IPS-20b (cell line): ENCODE data around the gene PLEKHS1.
"Not testable (repeated sequence)": the region's sequence is repeated elsewhere in the genome, so short reads cannot be mapped to it uniquely, and the experiment has no call there.

Experiments used
- H3K27ac ChIP-seq: one replicate; pipeline ENCODE4 v1.5.1; 2013; ENCODE audit warnings: low read length
- H3K27me3 ChIP-seq: 2 replicates; pipeline ENCODE4 v1.6.1; 2013; ENCODE audit warnings: mild to moderate bottlenecking, low read length, inconsistent platforms; ENCODE audit not compliant: insufficient read depth
- H3K36me3 ChIP-seq: 2 replicates; pipeline ENCODE4 v1.6.1; 2013; ENCODE audit warnings: low read depth, mild to moderate bottlenecking, inconsistent platforms, low read length, moderate library complexity; ENCODE audit not compliant: insufficient read depth
- H3K4me1 ChIP-seq: 2 replicates; pipeline ENCODE4 v1.6.1; 2013; ENCODE audit warnings: mild to moderate bottlenecking, control low read depth, inconsistent platforms, low read length, moderate library complexity; ENCODE audit not compliant: insufficient read depth
- H3K4me3 ChIP-seq: 2 replicates; pipeline ENCODE4 v1.5.1; 2013; ENCODE audit warnings: mild to moderate bottlenecking, low read length, inconsistent platforms
- H3K9ac ChIP-seq: 2 replicates; pipeline ENCODE4 v1.6.1; 2013; ENCODE audit warnings: low read depth, mild to moderate bottlenecking, inconsistent platforms, low read length, moderate library complexity
- H3K9me3 ChIP-seq: 2 replicates; pipeline ENCODE4 v1.6.1; 2013; ENCODE audit warnings: mild to moderate bottlenecking, low read depth, low read length, inconsistent platforms; ENCODE audit not compliant: insufficient read depth

Gene PLEKHS1

DNA sequence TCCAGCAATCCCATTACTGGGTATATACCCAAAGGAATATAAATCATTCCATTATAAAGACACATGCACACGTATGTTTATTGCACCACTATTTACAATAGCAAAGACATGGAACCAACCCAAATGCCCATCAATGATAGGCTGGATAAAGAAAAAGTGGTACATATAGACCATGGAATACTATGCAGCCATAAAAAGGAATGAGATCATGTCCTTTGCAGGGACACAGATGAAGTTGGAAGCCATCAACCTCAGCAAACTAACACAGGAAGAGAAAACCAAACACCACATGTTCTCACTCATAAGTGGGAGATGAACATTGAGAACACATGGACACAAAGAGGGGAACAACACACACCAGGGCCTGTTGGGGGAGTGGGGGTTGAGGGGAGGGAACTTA lies 63.2 kb downstream of the PLEKHS1 start:
- not testable (repeated sequence) for H3K9me3 ChIP-seq, H3K27me3 ChIP-seq, H3K27ac ChIP-seq, H3K9ac ChIP-seq, H3K36me3 ChIP-seq, H3K4me1 ChIP-seq, H3K4me3 ChIP-seq

DNA sequence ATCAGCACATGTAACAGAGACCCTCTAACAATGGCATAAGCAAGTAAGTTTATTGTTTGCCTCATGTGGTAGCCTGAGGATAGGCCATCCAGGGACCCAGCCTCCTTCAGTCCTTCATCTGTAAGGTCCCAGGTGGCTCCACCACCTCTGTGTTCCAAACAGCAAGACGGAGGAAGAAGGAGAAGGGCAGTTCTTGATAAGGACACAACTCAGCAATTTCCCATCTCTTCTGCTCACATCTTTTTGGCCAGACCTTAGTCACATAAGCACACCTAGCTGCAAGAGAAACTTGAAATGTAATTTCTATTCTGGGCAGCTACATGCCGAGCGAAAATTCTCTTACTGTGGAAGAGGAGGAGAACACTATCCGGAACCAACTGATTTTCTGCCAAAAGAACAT lies 68.5 kb downstream of the PLEKHS1 start:
- Histone ChIP-seq H3K4me3 (no peak overlapping the region), H3K36me3 (no peaks in the 10 kb centered on the region), H3K9ac (no peak overlapping the region), H3K9me3 (no peaks in the 10 kb centered on the region), H3K27ac (no peak overlapping the region), H3K4me1 (peaks cover 9% of the 10 kb centered on the region; the same call in 1 of the 2 replicates), H3K27me3 (no peaks in the 10 kb centered on the region)

DNA sequence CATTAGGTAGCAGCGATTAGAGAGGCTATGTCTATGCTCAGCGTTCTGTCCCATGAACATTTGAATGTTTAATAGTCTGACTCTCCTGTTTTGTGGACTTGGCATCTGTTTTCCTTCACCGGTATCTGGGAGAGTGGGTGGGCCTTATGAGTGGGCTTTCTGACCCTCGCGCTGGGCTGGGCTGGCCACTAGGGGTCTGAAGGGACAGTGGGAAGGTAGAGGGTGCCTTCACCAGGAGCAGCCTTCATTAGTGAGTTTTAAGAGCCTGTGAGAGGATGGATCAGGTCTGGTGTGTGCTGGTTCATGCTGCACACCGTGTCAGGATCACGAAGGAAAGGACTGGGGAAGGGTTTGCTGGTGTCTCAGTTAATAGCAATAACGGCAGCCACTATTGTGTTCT lies 69.0 kb downstream of the PLEKHS1 start:
- Histone ChIP-seq H3K27ac (no peak overlapping the region), H3K4me1 (peaks cover 9% of the 10 kb centered on the region; the same call in 1 of the 2 replicates), H3K27me3 (no peaks in the 10 kb centered on the region), H3K4me3 (no peak overlapping the region), H3K9ac (no peak overlapping the region), H3K36me3 (no peaks in the 10 kb centered on the region), H3K9me3 (no peaks in the 10 kb centered on the region)

DNA sequence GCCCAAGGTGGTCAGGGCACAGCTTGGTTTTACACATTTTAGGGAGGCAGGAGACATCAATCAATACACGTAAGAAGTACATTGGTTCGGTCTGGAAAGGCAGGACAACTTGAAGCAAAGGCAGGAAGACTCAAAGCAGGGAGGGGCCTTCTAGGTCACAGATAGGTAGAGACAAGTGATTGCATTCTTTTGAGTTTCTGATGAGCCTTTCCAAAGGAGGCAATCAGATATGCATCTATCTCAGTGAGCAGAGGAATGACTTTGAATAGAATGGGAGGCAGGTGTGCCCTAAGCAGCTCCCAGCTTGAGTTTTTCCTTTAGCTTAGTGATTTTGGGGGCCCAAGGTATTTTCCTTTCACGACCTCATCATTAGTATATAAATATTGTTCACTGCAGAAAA lies 69.8 kb downstream of the PLEKHS1 start:
- H3K4me1 ChIP-seq, H3K9me3 ChIP-seq, H3K27me3 ChIP-seq, H3K36me3 ChIP-seq, H3K27ac ChIP-seq, H3K9ac ChIP-seq: not testable (repeated sequence)
- peak overlapping the region; percentile 31 for H3K4me3 ChIP-seq

DNA sequence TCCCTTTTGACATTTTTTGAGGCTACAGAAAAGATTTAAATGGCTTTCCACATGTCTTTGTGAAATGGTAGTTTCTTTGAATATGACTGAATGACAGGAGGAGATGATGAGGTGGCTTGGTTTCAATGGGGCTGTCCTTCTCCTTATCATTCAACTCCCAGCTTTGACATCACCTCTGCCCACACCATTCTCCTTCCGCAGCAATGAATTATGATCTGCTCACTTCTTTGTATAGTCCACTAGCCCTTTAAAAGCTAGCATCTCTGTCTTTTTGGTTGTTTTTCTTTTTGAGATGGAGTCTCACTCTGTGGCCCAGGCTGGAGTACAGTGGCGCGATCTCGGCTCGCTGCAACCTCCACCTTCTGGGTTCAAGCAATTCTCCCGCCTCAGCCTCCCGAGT lies 70.7 kb downstream of the PLEKHS1 start:
- Histone ChIP-seq H3K4me1 (peaks cover 9% of the 10 kb centered on the region; the same call in 1 of the 2 replicates), H3K9ac (no peak overlapping the region), H3K36me3 (no peaks in the 10 kb centered on the region), H3K9me3 (no peaks in the 10 kb centered on the region), H3K27ac (no peak overlapping the region), H3K4me3 (no peak overlapping the region), H3K27me3 (no peaks in the 10 kb centered on the region)

DNA sequence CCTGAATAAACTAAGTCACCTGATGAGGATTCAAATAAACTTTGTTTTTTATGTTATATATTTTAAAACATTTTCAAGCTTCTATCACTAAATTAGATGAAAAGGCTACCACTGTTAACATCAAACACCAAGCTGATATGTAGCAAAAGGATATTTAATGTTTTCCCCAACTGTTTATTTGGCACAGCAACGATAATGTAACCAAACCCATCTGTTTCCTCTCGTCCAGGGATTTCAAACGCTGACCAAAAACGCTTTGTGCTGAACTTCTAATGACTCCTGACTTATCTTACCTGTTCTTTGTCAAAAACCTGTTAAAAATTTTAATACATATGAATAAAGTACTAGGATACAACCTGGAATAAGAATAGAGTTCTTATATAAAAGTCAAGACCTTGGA lies 71.9 kb downstream of the PLEKHS1 start:
- Histone ChIP-seq H3K27ac (no peak overlapping the region), H3K27me3 (no peaks in the 10 kb centered on the region), H3K4me1 (peaks cover 9% of the 10 kb centered on the region; the same call in 1 of the 2 replicates), H3K9ac (no peak overlapping the region), H3K4me3 (no peak overlapping the region), H3K9me3 (no peaks in the 10 kb centered on the region), H3K36me3 (no peaks in the 10 kb centered on the region)

DNA sequence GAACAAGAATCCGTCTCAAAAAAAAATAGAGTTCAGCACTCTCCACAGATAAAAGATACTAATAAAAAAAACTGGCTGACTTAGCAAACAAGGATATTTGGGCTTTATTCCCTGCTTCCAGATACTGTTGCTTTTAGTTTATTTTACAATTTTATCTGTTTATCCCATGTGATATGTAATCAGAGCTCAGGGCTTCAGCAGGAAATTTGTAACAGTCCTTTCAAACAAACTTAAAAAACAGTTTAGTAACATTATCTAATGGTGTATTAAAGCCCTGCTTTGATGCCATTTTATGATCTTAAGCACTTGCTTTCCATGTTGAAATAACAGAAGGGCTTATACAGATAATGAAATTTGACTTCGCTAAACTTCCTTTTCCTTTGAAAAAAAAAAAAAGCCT lies 74.3 kb downstream of the PLEKHS1 start:
- peaks cover 9% of the 10 kb centered on the region; the same call in 1 of the 2 replicates for H3K4me1 ChIP-seq
- no peaks in the 10 kb centered on the region for H3K27me3 ChIP-seq
- no peak overlapping the region for H3K4me3 ChIP-seq
- H3K27ac ChIP-seq = no peak overlapping the region
- no peaks in the 10 kb centered on the region for H3K9me3 ChIP-seq
- H3K36me3 ChIP-seq = no peaks in the 10 kb centered on the region
- H3K9ac ChIP-seq = no peak overlapping the region

DNA sequence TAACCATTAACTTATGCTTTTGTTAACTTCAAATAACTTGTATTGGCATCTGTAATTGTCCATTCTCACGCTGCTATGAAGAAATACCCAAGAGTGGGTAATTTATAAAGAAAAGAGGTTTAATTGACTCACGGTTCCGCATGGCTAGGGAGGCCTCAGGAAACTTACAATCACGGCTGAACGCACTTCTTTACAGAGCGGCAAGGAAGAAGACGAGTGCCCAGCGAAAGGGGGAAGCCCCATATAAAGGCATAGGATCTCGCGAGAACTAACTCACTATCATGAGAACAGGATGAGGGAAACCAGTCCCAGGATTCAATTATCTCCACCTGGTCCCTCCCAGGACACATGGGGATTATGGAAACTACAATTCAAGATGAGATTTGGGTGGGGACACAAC lies 77.1 kb downstream of the PLEKHS1 start:
- H3K9me3 ChIP-seq, H3K27ac ChIP-seq, H3K36me3 ChIP-seq, H3K4me1 ChIP-seq, H3K27me3 ChIP-seq, H3K9ac ChIP-seq, H3K4me3 ChIP-seq: not testable (repeated sequence)
